OCI-LY7 (cell line): Measurements from ENCODE around the gene PKHD1.

Experiments used
- CTCF ChIP-seq: fragments of 200-600 bp; sonication (generic); conservative IDR thresholded peaks from 2 replicates; pipeline ENCODE4 v1.5.1; 2014; ENCODE audit warnings: mild to moderate bottlenecking, antibody characterized with exemption, low read length, moderate library complexity, mixed read lengths
- EZH2phosphoT487 ChIP-seq: fragments of 200-600 bp; sonication (generic); IDR thresholded peaks from 2 replicates; pipeline ENCODE4 v1.6.1; 2018; ENCODE audit warnings: low read depth, borderline replicate concordance, mild to moderate bottlenecking, mixed run types, antibody characterized with exemption, low read length, moderate library complexity, mixed read lengths

- TF ChIP-seq CTCF (no peak), EZH2phosphoT487 (no peak)
Observed at GRCh38 chr6:51633424-51633823, 454.0 kb downstream of the PKHD1 start.
